Measurements from ENCODE around the gene CDH18.

CDH18 gene

DNA sequence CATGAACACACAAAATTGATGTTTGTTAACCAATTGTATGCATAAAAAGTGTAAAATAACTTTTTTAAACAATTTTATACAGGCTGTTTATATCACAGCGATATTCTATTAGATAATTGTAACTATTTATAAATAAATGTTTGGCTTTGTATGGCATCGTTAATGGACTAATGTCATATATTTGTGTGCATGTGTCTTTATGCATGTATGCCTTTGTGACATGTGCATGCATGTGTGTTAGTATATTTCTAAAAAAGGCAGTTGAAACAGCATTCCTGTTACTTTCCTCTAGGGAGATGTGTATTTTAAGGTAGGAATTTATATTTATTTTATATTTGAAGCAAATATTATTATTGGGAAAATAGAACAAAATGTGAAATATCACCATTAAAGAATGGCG, 268.9 kb downstream of the CDH18 start:
- Histone ChIP-seq H3K4me3 (ENCODE audit: low read depth in 1 of 2, low read length in 2 of 2) (no peak overlapping the region), H3K27me3 (ENCODE audit: low read depth, low read length) (no peaks in the 10 kb centered on the region), H3K9me3 (ENCODE audit: control insufficient read depth in 1 of 2, low read length in 2 of 2) (no peaks in the 10 kb centered on the region), H3K27ac (ENCODE audit: low read length) (no peak overlapping the region), H3K36me3 (ENCODE audit: control insufficient read depth in 1 of 2, insufficient read depth in 2 of 2, low read length in 2 of 2) (no peaks in the 10 kb centered on the region), H3K4me1 (ENCODE audit: control insufficient read depth in 1 of 2, insufficient read depth in 2 of 2, low read length in 2 of 2) (no peaks in the 10 kb centered on the region)

DNA sequence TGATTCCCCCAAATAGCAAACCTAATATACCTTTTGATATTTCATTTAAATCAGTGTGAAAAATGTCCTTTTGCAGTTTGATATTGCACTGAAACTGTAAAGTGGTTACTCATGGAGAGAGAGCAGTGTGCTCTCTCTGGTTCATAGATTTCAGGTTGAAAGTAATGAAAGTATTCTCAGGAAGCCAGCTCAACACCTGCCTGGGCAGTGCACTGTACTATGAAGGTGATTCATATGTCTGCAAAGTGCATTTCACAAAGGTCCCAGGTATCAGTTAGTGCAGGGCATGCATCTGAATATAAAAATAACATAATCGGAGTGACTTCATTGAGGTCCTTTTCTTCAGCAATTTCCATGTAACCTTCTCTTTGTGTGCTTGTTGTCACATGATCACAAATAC, 274.3 kb downstream of the CDH18 start:
- Histone ChIP-seq H3K4me3 (ENCODE audit: low read depth in 1 of 2, low read length in 2 of 2) (no peak overlapping the region), H3K4me1 (ENCODE audit: control insufficient read depth in 1 of 2, insufficient read depth in 2 of 2, low read length in 2 of 2) (no peaks in the 10 kb centered on the region), H3K36me3 (ENCODE audit: control insufficient read depth in 1 of 2, insufficient read depth in 2 of 2, low read length in 2 of 2) (no peaks in the 10 kb centered on the region), H3K9me3 (ENCODE audit: control insufficient read depth in 1 of 2, low read length in 2 of 2) (no peaks in the 10 kb centered on the region), H3K27me3 (ENCODE audit: low read depth, low read length) (no peaks in the 10 kb centered on the region), H3K27ac (ENCODE audit: low read length) (no peak overlapping the region)

DNA sequence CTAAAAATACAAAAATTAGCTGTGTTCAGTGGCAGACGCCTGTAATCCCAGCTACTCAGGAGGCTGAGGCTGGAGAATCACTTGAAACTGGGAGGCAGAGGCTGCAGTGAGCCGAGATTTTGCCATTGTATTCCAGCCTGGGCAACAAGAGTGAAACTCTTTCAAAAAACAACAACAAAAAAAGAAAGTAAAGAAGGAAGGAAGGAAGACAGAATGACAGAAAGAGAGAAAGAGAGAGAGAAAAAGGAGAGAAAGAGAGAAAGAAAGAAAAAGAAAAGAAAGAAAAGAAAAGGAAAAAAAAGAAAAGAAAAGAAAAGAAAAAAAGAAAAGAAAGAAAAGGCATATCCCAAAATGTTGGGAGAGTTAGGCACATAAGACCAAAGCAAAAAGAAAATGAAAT, 278.6 kb downstream of the CDH18 start:
- no peak overlapping the region for H3K27ac ChIP-seq (ENCODE audit: low read length)
- no peaks in the 10 kb centered on the region for H3K27me3 ChIP-seq (ENCODE audit: low read depth, low read length)
- peaks cover 0 to 5% of the 10 kb centered on the region in 2 donors for H3K9me3 ChIP-seq (ENCODE audit: control insufficient read depth in 1 of 2, low read length in 2 of 2)
- no peaks in the 10 kb centered on the region for H3K4me1 ChIP-seq (ENCODE audit: control insufficient read depth in 1 of 2, insufficient read depth in 2 of 2, low read length in 2 of 2)
- no peaks in the 10 kb centered on the region for H3K36me3 ChIP-seq (ENCODE audit: control insufficient read depth in 1 of 2, insufficient read depth in 2 of 2, low read length in 2 of 2)
- no peak overlapping the region for H3K4me3 ChIP-seq (ENCODE audit: low read depth in 1 of 2, low read length in 2 of 2)

DNA sequence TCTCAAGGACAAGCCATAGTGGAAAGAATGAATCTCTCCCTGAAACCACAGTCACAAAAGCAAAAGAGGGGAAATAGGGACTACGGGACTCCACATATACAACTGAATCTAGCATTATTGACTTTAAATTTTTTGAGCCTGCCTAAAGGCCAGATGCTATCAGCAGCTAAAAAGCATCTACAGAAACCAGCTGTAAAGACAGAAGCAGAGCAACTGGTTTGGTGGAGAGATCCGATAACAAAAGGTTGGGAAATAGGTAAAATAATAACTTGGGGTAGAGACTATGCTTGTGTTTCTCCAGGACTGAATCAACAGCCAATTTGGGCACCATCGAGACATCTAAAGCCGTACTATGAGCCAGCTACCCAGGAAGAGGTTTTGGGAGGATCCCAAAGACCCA, 281.2 kb downstream of the CDH18 start:
- Histone ChIP-seq H3K27ac (ENCODE audit: low read length) (no peak overlapping the region), H3K27me3 (ENCODE audit: low read depth, low read length) (no peaks in the 10 kb centered on the region), H3K4me1 (ENCODE audit: control insufficient read depth in 1 of 2, insufficient read depth in 2 of 2, low read length in 2 of 2) (no peaks in the 10 kb centered on the region), H3K4me3 (ENCODE audit: low read depth in 1 of 2, low read length in 2 of 2) (no peak overlapping the region), H3K36me3 (ENCODE audit: control insufficient read depth in 1 of 2, insufficient read depth in 2 of 2, low read length in 2 of 2) (no peaks in the 10 kb centered on the region), H3K9me3 (ENCODE audit: control insufficient read depth in 1 of 2, low read length in 2 of 2) (peaks cover 0 to 5% of the 10 kb centered on the region in 2 donors)

DNA sequence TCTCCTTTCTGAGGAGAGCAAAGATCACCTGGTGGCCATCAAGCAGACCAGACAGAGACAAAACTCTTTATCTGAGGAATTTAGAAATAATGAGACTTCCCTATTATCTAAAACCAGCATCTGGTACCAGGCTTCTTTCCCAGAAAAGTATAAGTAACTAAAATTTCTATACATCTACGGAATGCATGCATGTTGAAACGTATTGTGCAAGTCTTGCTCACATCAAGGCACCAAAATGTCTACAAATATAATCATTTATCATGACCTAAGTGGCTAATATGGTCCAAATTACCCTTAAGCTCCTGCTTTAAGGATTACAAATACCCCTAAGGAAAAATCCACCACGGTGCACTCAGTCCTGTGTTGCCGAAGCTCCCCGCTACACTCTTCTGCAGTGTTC, 286.3 kb downstream of the CDH18 start:
- H3K9me3 ChIP-seq (ENCODE audit: control insufficient read depth in 1 of 2, low read length in 2 of 2), result no peaks in the 10 kb centered on the region
- no peaks in the 10 kb centered on the region for H3K36me3 ChIP-seq (ENCODE audit: control insufficient read depth in 1 of 2, insufficient read depth in 2 of 2, low read length in 2 of 2)
- no peak overlapping the region for H3K4me3 ChIP-seq (ENCODE audit: low read depth in 1 of 2, low read length in 2 of 2)

DNA sequence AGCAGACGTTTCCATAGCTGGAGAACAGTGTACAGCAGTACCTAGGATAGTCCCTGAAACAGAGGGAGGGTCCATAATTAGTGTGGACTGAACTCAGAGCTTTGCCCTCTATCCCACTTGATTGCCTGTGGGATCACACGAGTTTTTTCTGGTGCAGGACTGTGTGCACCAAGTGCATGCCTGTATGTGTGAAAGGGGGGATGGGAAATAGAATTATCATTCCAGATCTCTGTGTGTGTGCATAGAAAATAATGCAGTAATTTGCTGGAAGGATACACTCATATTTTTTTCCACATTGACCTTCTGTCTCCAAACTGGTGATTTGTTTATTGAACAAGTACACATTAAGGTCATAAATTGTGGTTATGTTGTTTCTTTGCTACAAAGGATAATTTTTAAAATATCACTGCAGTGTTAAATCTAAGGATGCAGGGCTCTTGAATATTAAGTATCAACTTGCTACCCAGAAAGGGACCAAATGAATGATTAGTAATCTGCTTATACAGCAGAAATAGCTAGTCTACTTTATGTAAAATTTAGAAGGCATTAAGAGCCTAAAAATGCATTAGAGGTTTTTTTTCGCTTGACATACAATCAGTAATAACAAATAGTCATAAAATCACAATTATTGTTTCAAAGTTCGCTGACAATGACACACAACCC, 292.9 kb downstream of the CDH18 start:
- H3K36me3 ChIP-seq (ENCODE audit: control insufficient read depth in 1 of 2, insufficient read depth in 2 of 2, low read length in 2 of 2), result no peaks in the 10 kb centered on the region
- no peaks in the 10 kb centered on the region for H3K4me1 ChIP-seq (ENCODE audit: control insufficient read depth in 1 of 2, insufficient read depth in 2 of 2, low read length in 2 of 2)
- H3K27ac ChIP-seq (ENCODE audit: low read length), result no peak overlapping the region
- H3K9me3 ChIP-seq (ENCODE audit: control insufficient read depth in 1 of 2, low read length in 2 of 2), result no peaks in the 10 kb centered on the region
- no peaks in the 10 kb centered on the region for H3K27me3 ChIP-seq (ENCODE audit: low read depth, low read length)
- H3K4me3 ChIP-seq (ENCODE audit: low read depth in 1 of 2, low read length in 2 of 2), result no peak overlapping the region

More for the DNA sequence above, 286.3 kb downstream of the CDH18 start:
- Histone ChIP-seq H3K4me1 (ENCODE audit: control insufficient read depth in 1 of 2, insufficient read depth in 2 of 2, low read length in 2 of 2) (no peaks in the 10 kb centered on the region), H3K27me3 (ENCODE audit: low read depth, low read length) (no peaks in the 10 kb centered on the region), H3K27ac (ENCODE audit: low read length) (no peak overlapping the region)

DNA sequence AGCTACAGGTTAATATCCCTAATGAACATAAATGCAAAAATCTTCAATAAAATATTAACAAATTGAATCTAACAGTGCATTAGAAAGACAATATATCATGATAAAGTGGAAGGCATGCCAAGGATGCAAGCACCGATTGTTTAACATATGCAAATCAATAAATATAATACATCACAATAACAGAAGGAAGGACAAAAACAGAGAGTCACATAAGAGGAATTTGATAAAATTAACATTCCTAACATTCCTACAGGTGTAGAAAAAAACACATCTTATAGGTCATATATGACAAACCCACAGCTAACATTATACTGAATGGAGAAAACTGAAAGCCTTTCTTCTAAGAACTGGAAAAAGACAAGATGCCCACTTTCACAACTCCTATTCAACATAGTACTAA, 297.0 kb downstream of the CDH18 start:
- Histone ChIP-seq H3K27me3 (ENCODE audit: low read depth, low read length) (no peaks in the 10 kb centered on the region), H3K27ac (ENCODE audit: low read length) (no peak overlapping the region), H3K9me3 (ENCODE audit: control insufficient read depth in 1 of 2, low read length in 2 of 2) (peaks cover 7 to 8% of the 10 kb centered on the region in 2 donors)

DNA sequence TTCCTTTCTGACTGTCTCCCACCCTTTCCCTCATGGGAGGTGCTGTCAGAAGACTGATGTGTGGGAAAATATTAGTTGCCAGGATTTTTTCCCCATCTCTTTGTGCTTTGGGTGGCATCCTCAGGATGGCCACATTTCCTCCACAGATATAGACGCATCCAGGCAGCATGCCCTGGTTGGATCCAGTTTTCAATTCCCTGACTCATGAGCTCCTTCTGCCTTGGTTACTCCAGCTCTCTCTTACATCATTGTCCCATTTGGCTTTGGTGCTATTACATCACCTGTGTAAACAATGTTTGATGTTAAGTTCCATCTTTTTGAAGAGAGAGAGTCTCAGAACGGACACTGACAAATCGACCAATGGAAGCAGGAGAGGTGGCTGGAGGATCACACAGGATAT, 302.5 kb downstream of the CDH18 start:
- no peak overlapping the region for H3K4me3 ChIP-seq (ENCODE audit: low read depth in 1 of 2, low read length in 2 of 2)
- H3K9me3 ChIP-seq (ENCODE audit: control insufficient read depth in 1 of 2, low read length in 2 of 2), result peaks cover 7 to 8% of the 10 kb centered on the region in 2 donors
- no peak overlapping the region for H3K27ac ChIP-seq (ENCODE audit: low read length)
- no peaks in the 10 kb centered on the region for H3K36me3 ChIP-seq (ENCODE audit: control insufficient read depth in 1 of 2, insufficient read depth in 2 of 2, low read length in 2 of 2)
- H3K4me1 ChIP-seq (ENCODE audit: control insufficient read depth in 1 of 2, insufficient read depth in 2 of 2, low read length in 2 of 2), result no peaks in the 10 kb centered on the region
- no peaks in the 10 kb centered on the region for H3K27me3 ChIP-seq (ENCODE audit: low read depth, low read length)

More for the DNA sequence above, 297.0 kb downstream of the CDH18 start:
- Histone ChIP-seq H3K4me1 (ENCODE audit: control insufficient read depth in 1 of 2, insufficient read depth in 2 of 2, low read length in 2 of 2) (no peaks in the 10 kb centered on the region), H3K36me3 (ENCODE audit: control insufficient read depth in 1 of 2, insufficient read depth in 2 of 2, low read length in 2 of 2) (no peaks in the 10 kb centered on the region), H3K4me3 (ENCODE audit: low read depth in 1 of 2, low read length in 2 of 2) (no peak overlapping the region)

DNA sequence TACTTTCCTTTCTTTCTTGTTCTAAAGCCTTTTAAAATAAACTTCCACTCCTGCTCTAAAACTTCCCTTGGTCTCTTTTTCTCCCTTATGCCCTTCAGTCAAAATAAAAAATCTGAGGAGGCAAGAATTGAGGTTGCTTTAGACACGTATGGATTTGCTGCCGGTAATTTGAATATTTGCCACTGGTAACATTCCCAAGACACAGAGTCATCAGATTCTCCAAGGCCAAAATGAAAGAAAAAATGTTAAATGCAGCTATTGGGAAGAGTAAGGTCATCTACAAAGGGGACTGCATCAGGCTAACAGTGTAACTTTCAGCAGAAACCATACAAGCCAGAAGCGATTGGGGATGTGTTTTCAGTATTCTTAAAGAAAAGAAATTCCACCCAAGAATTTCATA, 311.1 kb downstream of the CDH18 start:
- H3K4me1 ChIP-seq (ENCODE audit: control insufficient read depth in 1 of 2, insufficient read depth in 2 of 2, low read length in 2 of 2), result no peaks in the 10 kb centered on the region
- no peaks in the 10 kb centered on the region for H3K9me3 ChIP-seq (ENCODE audit: control insufficient read depth in 1 of 2, low read length in 2 of 2)
- no peak overlapping the region for H3K4me3 ChIP-seq (ENCODE audit: low read depth in 1 of 2, low read length in 2 of 2)
- no peaks in the 10 kb centered on the region for H3K27me3 ChIP-seq (ENCODE audit: low read depth, low read length)
- H3K27ac ChIP-seq (ENCODE audit: low read length), result no peak overlapping the region
- no peaks in the 10 kb centered on the region for H3K36me3 ChIP-seq (ENCODE audit: control insufficient read depth in 1 of 2, insufficient read depth in 2 of 2, low read length in 2 of 2)

DNA sequence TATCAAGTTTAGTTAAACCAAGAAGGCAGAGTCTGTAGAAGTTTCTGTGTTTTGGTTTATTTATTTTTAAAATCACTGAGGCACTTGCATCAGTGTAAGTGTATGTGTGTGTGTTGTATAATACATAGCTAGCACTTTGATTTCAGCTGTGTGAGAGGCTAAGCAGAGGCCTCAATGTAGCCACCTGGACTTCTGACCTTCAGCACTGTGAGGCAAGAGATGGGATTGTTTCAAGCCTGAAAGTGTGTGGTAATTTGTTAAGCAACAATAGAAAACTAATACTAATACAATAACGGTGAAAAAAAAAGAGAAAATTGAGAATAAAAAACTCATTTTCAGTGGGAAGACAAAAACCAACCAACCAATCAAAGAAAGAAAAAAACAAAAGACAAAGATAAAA, 327.3 kb downstream of the CDH18 start:
- H3K27me3 ChIP-seq (ENCODE audit: low read depth, low read length), result no peaks in the 10 kb centered on the region
- no peak overlapping the region for H3K27ac ChIP-seq (ENCODE audit: low read length)
- H3K4me3 ChIP-seq (ENCODE audit: low read depth in 1 of 2, low read length in 2 of 2), result no peak overlapping the region
- H3K36me3 ChIP-seq (ENCODE audit: control insufficient read depth in 1 of 2, insufficient read depth in 2 of 2, low read length in 2 of 2), result no peaks in the 10 kb centered on the region
- no peaks in the 10 kb centered on the region for H3K4me1 ChIP-seq (ENCODE audit: control insufficient read depth in 1 of 2, insufficient read depth in 2 of 2, low read length in 2 of 2)
- H3K9me3 ChIP-seq (ENCODE audit: control insufficient read depth in 1 of 2, low read length in 2 of 2), result no peaks in the 10 kb centered on the region

DNA sequence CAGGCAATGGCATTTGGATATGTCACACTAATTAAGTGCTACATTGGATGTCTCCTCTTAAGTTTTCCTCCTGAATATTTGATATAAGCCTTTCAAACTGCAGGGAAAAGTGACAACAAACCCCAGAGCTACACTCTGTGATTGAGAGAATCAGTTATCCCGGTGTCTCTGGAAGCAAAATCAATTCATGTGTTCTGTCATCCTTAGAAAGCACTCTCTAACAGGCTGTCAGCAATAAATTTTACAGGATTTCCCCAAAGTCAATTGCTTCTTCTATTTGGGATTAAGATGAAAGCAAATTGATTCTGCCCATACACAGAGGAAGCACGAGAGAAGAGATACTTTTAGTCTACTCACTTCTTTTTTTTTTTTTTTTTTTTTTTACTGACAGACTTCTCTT, 332.4 kb downstream of the CDH18 start:
- no peaks in the 10 kb centered on the region for H3K27me3 ChIP-seq (ENCODE audit: low read depth, low read length)
- no peak overlapping the region for H3K4me3 ChIP-seq (ENCODE audit: low read depth in 1 of 2, low read length in 2 of 2)
- no peaks in the 10 kb centered on the region for H3K36me3 ChIP-seq (ENCODE audit: control insufficient read depth in 1 of 2, insufficient read depth in 2 of 2, low read length in 2 of 2)
- H3K9me3 ChIP-seq (ENCODE audit: control insufficient read depth in 1 of 2, low read length in 2 of 2), result no peaks in the 10 kb centered on the region
- no peak overlapping the region for H3K27ac ChIP-seq (ENCODE audit: low read length)
- H3K4me1 ChIP-seq (ENCODE audit: control insufficient read depth in 1 of 2, insufficient read depth in 2 of 2, low read length in 2 of 2), result no peaks in the 10 kb centered on the region

DNA sequence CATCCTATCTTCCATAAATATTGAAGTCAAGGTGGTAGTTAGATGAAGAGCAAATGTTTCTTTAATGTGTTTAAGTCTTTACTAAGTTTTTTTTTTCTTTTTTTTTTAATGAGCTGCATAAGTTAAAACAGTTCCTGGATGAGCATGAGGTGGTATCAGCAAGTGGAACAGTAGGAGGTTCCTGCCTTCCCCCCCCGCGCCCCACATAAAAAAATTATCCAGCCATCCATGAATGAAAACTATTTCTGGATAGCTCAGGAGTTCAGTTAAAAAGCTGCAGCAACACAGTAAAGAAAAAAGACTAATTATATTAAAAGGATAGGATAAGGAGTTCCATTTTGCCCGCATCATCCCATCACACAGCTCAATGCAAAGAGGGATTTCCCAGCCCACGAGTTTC, 349.5 kb downstream of the CDH18 start:
- no peaks in the 10 kb centered on the region for H3K36me3 ChIP-seq (ENCODE audit: control insufficient read depth in 1 of 2, insufficient read depth in 2 of 2, low read length in 2 of 2)
- H3K4me3 ChIP-seq (ENCODE audit: low read depth in 1 of 2, low read length in 2 of 2), result no peak overlapping the region
- H3K4me1 ChIP-seq (ENCODE audit: control insufficient read depth in 1 of 2, insufficient read depth in 2 of 2, low read length in 2 of 2), result no peaks in the 10 kb centered on the region
- no peak overlapping the region for H3K27ac ChIP-seq (ENCODE audit: low read length)
- no peaks in the 10 kb centered on the region for H3K9me3 ChIP-seq (ENCODE audit: control insufficient read depth in 1 of 2, low read length in 2 of 2)
- H3K27me3 ChIP-seq (ENCODE audit: low read depth, low read length), result no peaks in the 10 kb centered on the region

All from muscle layer of duodenum (tissue), 2 donors.